C4-2B (cell line): ENCODE measurements around the gene HRH3.

Experiments
- ZFX ChIP-seq: fragments of 450-650 bp; IDR thresholded peaks from 2 replicates; pipeline ENCODE4 v1.6.1; 2017
- TF ChIP-seq, protein P1 (sequence below): fragments of 450-650 bp; conservative IDR thresholded peaks from 2 replicates; pipeline ENCODE4 v1.5.1; 2017; ENCODE audit warnings: mild to moderate bottlenecking

DNA sequence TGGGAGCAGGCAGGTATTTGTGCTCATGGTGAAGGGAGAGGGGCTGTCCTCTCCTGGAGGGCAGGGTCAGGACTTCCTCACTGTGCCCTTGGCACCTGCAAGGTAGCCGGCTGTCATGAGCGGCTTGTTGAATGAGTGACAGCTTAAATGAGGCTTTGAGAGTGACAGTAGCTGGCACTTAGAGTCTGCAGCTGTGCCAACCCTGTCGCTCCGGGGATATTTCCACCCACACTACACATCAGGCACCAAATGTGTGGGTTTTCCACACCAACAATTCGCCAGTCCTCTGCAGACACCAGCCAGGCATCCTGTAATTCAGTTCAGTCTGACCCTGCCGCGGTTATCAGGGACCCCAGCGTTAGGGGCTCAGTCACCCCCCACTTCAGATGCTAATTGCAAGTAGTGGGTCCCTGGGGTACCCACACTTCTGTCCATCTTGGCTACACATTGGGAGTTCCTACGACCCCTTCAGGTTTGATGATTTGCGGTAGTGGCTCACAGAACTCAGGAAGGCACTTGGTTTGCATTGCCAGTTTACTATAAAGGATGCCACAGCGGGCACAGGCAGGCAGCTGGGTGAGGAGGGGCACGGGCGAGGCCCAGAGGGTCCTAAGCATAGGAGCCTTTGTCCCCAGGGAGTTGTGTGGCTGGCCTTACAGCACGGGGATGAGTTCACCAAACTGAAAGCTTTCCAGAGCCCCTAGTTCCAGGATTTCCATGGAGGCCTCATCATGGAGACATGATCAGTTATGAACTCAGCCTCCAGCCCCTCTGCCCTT is 28.1 kb downstream of the HRH3 start:
- TF ChIP-seq, protein P1, sequence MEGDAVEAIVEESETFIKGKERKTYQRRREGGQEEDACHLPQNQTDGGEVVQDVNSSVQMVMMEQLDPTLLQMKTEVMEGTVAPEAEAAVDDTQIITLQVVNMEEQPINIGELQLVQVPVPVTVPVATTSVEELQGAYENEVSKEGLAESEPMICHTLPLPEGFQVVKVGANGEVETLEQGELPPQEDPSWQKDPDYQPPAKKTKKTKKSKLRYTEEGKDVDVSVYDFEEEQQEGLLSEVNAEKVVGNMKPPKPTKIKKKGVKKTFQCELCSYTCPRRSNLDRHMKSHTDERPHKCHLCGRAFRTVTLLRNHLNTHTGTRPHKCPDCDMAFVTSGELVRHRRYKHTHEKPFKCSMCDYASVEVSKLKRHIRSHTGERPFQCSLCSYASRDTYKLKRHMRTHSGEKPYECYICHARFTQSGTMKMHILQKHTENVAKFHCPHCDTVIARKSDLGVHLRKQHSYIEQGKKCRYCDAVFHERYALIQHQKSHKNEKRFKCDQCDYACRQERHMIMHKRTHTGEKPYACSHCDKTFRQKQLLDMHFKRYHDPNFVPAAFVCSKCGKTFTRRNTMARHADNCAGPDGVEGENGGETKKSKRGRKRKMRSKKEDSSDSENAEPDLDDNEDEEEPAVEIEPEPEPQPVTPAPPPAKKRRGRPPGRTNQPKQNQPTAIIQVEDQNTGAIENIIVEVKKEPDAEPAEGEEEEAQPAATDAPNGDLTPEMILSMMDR: no peak
- no peak for TF ChIP-seq ZFX
